Measurements from ENCODE around the gene ACSBG1.

Gene ACSBG1

GRCh38 chr15:78222745-78223395 lies 11.5 kb downstream of the ACSBG1 start:
- DNase-seq (ENCODE audit: low spot score) = no peak

GRCh38 chr15:78220713-78221112 lies 13.7 kb downstream of the ACSBG1 start:
- no peak for DNase-seq (ENCODE audit: low spot score)

DNA sequence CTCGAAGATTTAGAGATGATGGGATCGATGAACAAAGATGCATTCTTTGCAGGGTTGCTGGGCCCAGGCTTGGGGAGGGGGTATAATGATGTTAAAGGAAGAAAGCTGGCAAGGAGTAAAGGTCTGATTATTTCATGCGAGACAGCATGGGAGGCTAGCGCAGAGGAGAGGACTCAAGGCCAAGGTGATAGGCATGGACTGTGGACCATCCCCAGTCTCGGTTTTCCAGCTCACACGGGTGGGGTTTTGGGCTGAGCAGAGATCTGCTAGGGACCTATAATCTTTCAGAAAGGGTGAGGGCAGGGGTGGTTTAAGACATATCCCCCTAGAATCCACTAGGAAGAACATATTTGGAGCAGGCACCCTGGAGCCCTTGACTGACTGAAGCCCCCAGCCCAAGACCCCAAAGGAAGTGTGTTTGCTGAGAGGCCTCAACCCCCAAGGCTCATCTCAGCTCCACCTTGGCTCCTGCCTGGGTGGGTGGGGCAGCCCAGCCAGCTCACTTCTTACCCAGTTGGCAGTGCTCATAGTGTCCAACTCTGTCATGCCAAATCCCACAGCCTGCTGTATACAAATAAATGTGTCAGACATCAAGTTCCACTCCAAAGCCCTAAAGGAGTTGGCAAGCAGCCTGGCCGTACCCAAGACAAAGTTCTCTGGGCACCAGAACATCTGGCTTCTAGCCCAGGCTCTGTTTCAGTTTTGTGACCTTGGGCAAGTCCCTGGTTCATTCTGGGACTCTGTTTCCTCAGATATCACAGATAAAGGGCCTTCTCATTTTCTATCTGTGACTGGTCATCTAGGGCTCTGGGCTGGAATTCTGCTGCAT lies 17.9 kb downstream of the ACSBG1 start:
- no peak for DNase-seq (ENCODE audit: low spot score)

DNA sequence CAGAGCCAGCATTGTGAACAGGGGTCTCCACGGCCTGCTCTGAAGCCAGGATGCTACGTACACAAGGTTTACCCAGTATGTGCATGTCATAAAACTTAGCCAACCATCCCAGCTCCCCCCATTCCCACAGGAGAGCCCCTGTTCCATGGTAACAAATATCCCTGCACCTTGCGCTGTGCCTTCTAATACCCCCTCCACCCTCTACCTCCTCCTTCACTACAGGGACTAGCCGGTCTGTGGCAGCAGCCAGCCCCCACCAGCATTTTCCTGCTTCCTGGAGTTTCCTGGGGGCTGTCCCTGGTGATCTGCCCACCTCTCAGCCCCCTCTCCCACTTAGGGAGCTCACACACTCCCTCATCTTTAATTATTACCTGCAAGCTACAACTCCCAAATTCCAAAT lies 20.4 kb downstream of the ACSBG1 start:
- no peak for DNase-seq (ENCODE audit: low spot score)

- DNase-seq (ENCODE audit: low spot score) = no peak
Measured at GRCh38 chr15:78213425-78213750, 21.0 kb downstream of the ACSBG1 start.

GRCh38 chr15:78212546-78213424 lies 21.6 kb downstream of the ACSBG1 start:
- no peak for DNase-seq (ENCODE audit: low spot score)

GRCh38 chr15:78212008-78212407 lies 22.4 kb downstream of the ACSBG1 start:
- no peak for DNase-seq (ENCODE audit: low spot score)

- no peak for DNase-seq (ENCODE audit: low spot score)
Measured at GRCh38 chr15:78211189-78211921, 23.0 kb downstream of the ACSBG1 start.

- no peak for DNase-seq (ENCODE audit: low spot score)
Measured at GRCh38 chr15:78210349-78210717, 24.0 kb downstream of the ACSBG1 start.

- DNase-seq (ENCODE audit: low spot score) = no peak
Measured at GRCh38 chr15:78209646-78210348, 24.6 kb downstream of the ACSBG1 start.

DNA sequence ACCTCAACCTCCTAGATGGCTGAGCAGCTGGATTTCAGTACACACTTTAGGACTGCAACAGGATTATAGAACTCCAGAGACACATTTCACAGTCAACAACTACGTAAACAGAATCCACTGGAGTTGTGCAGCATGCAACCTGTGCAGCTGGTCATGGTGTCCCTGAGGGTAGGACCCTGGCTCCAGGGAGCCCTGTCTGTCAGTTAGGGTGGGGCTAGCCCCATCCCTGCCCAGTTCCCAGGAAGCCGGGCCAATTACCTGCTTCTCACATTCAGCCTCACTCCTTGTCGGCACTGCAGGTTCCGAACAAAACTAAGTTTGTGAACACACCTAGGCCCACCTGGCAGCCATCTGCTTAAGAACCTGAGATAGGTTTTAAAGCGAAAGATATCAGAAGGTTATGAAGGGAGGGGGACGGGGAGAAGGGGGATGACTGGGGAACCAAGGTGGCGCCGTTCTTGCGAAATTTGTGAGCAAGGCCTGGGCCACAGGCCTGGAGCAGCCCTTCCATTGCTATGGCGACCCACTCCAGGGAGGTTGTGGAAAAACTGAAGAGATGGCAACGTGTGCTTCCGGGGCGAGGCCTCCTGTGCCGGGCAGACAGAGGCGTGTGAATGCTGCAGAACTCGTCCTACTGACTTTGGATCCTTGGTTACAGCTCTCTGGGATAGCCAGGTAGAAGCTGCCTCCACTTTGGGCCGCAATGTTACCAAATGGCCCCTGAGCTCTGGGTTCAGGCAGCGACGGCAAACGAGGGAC lies 25.3 kb downstream of the ACSBG1 start:
- DNase-seq (ENCODE audit: low spot score) = no peak

GRCh38 chr15:78208341-78208844 lies 26.0 kb downstream of the ACSBG1 start:
- no peak for DNase-seq (ENCODE audit: low spot score)

- no peak for DNase-seq (ENCODE audit: low spot score)
Measured at GRCh38 chr15:78207641-78208340, 26.6 kb downstream of the ACSBG1 start.

GRCh38 chr15:78207110-78207458 lies 27.3 kb downstream of the ACSBG1 start:
- no peak for DNase-seq (ENCODE audit: low spot score)

GRCh38 chr15:78206326-78207109 lies 27.8 kb downstream of the ACSBG1 start:
- DNase-seq (ENCODE audit: low spot score) = no peak

- no peak for DNase-seq (ENCODE audit: low spot score)
Measured at GRCh38 chr15:78205856-78206255, 28.5 kb downstream of the ACSBG1 start.

- DNase-seq (ENCODE audit: low spot score) = no peak
Measured at GRCh38 chr15:78205337-78205736, 29.0 kb downstream of the ACSBG1 start.

- no peak for DNase-seq (ENCODE audit: low spot score)
Measured at GRCh38 chr15:78204351-78205309, 29.7 kb downstream of the ACSBG1 start.
